NCI-H2196 (cell line): ENCODE results near the gene NFASC.
A peak's percentile ranks its signal among the peaks of the same experiment; 100 is the strongest.

ENCODE experiments used
- DNase-seq: peaks from one replicate; lab custom pipeline; 2025; ENCODE audit not compliant: unreplicated experiment; lab: John Stamatoyannopoulos, UW

The NFASC gene

DNA sequence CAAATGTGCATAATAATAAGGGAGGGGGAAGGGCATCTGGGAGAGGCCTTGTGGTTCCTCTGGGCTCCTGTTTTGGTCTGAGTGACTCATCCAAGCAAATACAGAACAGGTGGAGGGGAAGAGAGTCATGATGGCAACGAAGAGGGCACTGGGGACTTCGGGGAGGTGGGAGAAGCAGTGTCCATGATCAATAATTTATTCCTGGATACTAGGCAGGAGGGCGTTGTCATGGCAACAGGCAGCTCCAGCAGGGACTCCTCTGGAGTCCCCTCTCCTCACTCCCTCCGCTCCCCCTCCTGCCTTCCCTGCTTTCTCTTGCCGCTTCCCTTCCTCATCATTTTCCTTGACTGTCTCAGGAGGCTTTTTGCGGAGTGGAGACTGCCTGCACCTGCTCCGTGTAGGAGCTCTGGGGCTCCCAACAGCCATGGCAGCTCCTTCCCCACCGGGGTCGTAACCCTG is 12.3 kb upstream of the NFASC start:
- peak; percentile 32 for DNase-seq

DNA sequence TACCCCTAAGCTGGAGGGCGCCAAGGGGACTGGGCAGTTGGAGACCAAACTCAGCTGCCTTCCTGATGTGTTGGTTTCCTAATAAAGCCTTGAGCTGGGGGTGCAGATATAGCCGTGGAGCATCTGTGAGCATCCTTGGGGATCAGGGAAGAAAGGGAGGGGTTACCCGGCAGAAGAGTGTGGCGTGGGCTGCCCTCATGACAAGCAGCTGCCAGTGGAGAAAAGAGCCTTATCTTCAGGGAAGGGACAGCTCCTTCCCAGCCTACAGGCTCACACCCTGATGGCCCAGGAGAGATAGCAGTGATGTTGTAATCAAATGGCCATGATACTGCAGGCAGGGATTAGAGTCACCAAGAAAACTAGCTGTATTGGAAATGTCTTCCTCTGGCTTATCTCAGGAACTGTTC is 10.8 kb upstream of the NFASC start:
- DNase-seq, result no peak

DNA sequence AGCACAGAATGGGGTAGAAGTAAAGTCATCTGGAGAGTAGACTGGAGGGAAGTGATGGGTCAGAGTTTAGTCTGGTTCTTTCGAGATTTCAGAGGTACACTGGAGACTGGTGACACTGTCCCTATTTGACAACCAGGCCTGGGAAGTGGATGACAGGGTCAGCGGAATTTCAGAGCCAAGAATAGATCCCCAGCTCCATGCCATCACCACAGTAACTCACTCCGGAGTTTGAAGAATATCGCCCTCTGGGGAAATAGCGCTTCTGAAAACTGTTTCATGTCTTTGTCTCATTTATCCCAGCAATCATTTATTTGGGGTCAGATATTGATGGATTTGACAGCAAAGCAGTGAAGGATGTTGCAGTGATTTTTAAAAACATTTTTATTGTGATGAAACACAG is 7.6 kb upstream of the NFASC start:
- DNase-seq, result no peak

DNA sequence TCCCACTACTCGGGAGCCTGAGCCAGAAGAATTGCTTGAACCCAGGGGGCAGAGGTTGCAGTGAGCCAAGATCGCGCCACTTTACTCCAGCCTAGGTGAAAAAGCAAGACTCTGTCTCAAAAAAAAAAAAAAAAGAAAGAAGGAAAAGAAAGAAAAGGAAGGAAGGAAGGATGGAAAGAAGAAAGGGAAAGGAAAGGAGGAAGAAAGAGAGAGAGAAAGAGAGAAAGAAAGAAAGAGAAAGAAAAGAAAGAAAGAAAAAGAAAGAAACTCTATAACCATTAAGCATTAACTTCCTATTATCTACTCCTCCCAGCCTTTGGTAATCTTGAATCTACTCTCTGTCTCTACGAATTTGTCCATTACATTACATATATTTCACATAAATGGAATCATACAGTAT is 6.9 kb upstream of the NFASC start:
- no peak for DNase-seq

DNA sequence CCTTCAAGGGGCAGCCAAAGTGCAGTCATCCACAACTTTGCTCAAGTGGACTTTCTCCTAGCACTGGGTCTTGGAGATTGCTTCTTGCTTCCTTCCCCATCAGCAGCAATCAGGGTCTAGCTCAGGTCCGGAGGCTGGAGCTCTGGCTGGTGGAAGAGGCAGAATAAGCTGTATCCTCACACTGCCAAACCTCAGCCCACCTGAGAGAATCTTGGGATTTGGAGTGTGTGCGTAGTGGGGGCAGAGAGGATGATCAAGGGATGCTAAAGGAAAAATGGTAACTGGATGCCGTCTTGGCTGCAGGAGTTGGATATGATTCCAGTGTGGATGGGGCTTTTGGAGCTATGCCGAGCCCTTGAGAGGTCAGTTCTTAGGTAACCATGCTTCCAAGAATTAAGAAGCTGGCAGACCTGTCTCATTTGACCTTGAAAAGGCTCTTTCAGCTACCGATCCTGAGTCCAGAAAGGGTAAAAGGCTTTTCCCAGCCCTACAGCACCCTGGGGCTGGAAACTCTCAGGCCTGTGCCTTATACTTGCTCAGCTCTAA is 4.5 kb upstream of the NFASC start:
- no peak for DNase-seq

DNA sequence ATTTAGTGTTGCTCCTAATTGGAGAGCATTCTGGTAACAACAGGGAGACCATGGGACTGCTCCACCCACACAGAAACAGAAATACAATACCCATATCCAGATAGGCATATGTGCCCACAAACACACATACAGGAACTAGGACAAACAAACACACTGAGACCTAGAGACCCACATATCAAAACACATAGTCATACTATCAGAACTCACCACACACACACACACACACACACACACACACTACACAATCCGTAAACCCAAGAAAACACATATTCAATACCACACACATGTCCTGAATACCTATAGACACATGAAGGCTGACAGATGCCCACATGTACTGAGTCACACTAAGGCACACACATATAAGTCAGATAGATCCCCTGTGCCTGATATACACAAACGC is 3.5 kb upstream of the NFASC start:
- DNase-seq, result no peak

DNA sequence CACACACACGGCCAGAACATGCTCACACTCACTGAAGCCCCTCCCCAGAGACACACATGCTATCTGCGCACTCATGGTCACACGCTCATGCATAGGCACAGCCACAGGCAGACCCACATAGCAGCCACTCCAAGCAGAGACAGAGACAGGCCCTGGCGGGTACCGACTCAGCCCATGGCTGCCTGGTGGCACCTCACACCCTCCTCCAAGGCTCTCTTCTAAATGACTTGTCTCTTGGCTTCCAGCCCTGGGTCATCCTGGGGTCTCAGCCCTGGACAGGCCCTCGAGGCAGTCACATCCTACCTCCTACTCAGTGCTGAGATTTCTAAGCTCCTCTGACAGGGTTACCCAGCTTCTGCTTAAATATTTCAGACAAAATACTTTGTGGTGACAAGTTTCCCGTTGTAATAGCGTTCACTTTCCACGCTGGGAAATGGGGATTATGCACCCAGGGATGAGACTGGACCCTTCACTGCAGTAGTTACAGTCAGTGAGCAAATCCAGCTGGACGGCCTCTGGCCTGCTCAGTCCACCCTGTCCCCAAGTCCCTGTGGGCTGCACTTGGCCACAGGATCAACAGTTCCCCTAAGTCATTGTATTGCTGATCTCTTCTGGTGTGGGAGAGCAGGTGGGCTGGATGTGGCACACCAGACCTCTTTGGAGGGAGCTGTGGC is 2.9 kb upstream of the NFASC start:
- no peak for DNase-seq

DNA sequence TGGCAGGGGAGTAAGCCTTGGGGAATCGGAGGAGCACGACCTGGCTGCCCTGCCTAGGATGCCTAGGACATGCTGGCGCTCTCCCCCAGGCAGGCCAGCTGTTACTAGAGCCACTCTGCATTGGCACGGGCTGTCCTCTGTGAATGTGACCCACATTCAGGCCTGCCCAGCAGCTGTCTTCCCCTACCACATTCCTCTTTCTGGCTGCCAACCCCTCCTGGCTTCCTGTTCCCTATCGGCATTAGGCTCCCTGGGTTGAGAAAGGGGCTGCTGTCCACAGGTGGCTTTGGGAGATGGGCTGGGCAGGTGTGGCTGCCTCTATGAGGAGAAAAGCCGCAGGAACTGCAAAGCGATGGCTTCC is 2.3 kb upstream of the NFASC start:
- DNase-seq, result no peak

DNA sequence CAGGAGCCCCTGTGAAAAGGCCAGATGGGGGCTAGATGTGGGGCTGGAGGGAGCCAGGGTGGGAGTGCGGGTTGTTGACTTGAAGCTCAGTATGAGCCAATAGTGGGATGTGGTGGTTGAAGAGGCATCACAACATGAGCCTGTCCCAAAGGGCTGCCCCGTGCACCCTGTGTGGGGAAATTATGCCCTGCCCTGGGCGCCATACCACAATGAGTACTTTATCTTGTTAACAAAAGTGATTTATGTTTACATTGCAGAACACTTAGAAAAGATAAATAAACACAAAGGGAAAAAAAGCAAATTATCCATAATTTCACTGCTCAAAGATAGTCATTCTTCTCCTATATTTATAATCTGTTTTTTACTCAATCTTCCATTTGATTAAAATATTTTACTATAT is 1.6 kb upstream of the NFASC start:
- DNase-seq, result no peak

DNA sequence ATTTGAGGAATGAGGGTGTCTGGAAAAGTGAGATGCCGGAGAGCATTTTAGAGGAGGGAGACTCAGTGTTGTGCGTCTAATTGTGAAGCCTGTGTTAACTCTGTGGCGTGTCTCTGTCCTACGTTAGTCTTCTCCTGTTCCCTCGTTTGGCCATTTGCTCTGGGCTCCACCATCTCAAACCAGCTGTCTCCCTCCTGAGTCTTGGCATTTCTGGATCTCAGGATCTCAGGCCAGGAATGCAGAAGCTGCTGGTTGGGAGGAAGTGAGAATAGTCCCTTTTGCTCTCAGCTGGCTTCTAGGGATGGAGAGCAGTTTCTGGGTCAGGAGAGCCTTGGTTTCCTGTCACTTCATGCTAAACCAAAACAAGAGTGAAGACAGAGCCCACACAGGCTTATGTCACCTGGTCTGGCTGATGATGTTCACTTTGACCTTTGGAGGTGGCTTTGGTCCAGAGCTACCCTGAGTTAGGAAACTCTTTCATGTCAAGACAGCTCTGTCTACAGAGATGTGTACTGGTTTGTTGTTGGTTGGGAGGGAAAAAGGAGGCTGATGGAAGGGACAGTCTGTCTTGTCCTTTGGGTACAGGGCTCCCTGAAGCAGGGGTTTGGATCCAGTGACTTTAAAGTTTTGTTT is 859 bp downstream of the NFASC start:
- DNase-seq, result no peak

DNA sequence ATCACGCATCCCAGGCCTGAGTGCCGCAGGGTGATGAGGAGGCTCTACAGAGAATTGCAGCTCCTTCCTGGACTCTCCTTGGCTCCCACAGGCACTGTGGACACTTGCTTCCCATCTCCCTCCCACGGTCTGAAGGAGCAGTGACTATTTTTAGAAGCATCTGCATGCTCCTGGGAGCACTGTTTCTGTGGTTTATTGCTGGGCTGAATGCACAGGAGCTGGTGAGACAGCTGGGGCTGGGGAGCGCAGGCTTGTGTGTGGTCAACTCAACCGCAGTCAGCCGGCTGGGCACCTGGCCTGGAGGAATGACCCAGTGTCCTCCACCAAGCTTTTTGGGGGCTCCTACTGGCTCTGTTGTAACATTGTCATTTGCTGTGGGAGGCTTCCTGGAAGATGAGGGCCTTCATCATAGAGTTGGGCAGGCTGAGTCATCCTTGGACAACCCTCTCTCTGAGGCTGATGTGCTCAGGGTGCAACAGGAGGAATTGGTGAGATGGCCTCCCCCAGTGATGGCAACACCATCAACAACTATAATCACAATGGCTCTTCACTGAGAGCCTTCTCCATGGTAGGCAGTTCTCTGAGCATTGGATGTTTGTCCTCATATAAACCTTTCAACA is 1.7 kb downstream of the NFASC start:
- no peak for DNase-seq

DNA sequence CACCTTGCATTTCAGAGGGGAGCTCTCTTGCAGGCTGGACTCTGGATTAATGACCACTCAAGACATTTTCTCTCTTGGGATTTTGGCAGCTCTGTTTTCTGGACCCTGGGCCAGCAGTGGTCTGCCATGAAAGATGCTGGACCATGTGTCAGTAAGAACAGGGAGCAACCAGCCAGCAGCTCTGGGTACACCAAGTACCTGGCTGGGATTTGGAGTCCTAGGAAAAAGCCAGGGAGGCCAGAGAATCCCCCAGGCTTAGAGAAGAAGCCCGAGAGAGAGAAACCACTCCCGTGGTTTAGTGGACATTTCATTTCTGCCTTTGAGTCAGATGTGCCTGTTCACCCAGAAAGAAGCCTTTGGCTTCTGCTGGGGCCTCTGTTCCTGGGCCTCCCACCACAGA is 2.5 kb downstream of the NFASC start:
- DNase-seq, result no peak

DNA sequence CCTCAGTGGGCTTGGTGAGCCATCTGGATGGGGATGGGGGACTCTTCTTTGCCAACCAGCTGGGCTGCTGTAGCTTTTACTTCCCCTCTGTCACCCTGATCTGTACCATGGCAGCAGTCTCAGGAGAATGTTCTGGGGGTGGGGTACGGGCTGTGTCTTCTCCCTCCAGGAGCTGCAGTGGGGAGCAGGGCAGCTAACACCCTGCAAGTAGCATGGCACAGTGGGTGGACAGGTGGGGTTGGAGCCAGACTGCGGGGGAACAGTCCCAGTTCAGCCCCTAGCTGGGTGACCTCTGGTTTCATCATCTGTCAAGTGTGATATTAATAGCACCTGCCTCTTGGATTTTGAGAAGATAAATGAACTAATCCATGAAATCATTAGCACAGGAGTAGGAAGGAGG is 3.1 kb downstream of the NFASC start:
- DNase-seq, result no peak

DNA sequence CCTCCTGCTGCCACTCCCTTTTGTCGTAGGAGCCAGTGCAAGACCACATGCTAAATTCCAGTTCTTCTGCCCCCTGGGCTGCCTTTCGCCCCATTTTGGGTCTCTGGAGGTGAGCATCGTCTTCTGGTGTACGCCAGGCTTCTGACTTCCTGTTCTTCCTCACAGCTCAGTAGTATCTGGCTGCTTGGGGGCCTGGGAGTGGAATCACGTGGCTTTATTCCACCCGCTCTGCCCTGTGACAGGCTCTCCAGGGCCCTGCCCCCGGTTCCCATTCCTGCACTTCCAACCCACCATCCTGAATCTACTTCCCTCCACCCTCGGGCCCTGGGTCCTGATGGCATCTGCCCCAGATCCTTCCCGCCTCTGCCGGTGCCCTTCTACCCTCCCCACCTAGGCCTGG is 3.6 kb downstream of the NFASC start:
- no peak for DNase-seq

DNA sequence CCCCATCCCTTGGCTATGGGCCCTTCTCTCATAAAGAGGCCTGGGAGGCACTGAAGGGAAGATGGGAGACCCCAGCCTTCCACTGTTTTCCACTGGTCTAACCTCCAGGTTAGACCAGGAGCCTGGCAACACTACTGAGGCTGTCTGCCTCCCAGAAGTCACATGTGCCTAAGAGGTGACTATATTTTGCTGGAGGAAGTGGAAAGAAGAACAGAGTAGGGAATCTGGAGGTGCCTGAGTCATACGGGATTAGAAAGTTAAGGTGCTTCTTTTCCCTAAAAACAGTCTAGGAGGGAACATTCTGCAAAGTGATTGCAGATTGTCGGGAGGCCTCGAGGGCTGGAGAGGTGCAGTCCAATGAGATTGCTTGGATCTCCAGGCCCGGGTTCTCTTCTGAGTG is 4.6 kb downstream of the NFASC start:
- DNase-seq, result no peak

DNA sequence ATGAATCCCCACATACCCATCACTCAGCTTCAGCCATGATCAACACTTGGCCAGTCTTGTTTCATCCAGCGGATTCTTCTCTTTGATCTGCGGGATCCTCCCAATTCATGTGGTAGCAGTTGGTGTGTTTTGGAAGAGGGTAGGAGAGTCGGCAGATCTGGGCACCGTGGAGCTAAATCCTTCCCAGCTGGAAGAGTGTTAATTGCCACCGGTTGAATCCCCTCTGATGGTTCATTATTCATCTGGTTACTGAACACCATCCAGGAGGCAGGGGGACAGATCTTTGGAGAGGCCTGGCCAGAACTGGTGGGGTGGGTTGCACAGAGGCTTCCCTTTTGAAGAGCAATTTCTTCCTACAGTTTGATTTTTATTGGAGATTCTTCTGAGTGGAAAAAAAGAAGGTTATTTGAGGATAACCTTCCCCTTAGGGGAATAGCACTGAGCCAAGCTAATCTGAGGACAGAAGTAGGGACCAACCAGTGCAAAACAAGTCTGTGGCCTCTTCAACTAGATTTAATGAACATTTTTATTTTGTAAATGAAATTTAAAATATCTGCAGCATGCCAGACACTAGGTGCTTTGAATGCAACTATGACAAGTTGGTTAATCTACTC is 8.1 kb downstream of the NFASC start:
- no peak for DNase-seq

DNA sequence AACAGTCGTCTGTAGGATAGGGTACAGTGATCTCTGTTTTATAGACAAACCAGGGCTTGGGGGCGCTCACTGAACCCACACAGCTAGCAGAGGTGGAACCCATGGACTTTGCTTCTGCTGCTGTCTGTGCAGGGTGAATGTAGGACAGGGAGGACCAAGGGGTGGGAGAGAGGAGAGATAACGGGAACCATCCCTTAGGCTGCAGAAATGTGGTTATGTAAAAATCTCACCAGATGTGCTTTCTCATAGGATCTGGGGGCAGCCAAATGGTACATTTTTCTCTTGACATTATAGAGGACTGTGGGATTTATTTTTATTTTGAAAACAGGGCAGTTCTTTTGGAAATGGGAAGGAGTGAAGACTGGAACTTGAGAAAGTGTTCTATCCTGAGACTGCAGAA is 8.7 kb downstream of the NFASC start:
- DNase-seq, result no peak

DNA sequence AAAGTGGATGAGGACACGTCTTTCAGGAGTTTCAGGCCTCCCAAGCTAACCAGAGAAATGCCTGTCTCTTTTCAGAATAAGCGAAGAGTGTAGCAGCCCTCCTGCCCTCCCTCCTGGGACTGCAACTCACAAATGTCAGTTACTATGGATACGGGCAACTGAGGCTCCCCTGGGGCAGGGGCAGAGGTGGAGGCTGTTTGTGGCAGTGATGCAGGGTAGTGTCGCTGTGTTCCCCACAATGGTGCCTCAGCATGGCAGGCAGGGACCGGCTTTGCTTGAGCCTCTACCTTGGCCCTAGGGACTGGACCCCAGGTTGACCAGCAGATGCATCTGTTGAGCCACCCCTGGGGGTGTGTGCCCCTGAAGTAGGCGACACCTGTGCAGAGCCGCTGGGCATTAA is 10.2 kb downstream of the NFASC start:
- DNase-seq, result no peak

DNA sequence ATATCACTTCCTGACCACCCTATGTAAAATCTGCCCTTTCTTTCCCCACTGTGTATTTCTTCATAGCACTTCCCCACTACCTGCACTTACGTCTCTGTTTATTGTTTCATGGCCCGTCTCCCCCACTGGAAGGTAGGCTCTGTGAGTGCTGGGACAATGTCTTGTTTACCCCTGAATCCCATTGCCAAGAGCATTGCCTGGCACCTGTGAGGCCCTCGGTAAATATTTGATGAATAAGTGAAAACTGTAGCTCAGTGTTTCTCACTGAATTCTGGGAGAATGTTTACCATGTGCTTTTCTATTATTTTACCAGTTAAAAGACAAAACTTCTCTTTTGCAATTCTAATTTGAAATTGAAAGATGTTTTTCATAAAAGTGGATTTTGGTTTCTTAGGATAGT is 11.8 kb downstream of the NFASC start:
- no peak for DNase-seq

DNA sequence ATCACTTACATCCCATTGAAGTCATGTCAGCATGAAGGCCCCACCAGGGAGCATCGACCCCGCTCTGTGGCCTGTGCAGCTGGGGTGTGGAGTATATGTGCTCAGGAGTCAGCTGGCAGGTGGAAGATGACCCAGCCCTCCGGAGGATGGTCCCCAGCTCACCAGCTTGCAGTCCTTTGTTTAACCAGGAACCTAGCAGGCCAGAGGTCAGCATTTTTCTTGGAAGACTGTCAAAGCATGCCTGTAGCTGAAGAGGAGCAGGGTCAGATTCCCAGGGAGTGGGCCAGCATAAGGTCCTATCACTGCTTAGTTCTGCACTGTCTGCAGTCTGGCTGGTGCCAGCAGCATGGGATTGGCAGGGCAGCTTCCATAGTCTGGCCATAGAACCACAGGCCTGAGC is 12.7 kb downstream of the NFASC start:
- DNase-seq, result peak; percentile 34

DNA sequence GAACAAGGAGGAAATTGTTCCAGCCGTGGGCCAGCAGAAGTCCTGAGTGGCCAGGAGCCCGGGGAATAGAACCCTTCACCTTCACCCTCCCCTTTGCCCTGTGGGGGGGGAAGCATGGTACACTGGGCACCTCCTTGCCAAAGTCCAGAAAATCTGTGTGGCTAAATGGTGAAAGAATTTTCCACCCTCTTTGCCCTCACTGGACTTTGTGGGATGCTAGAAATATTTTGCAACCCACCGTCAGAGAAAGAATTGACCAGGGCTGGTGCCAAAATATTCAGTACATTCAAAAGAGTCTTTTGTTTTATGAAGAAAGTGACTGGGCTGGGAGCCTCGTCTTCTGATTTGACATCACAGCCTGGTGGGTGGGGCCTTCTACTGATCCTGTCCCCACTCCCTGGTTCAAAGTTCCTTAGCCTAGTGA is 14.6 kb downstream of the NFASC start:
- no peak for DNase-seq

DNA sequence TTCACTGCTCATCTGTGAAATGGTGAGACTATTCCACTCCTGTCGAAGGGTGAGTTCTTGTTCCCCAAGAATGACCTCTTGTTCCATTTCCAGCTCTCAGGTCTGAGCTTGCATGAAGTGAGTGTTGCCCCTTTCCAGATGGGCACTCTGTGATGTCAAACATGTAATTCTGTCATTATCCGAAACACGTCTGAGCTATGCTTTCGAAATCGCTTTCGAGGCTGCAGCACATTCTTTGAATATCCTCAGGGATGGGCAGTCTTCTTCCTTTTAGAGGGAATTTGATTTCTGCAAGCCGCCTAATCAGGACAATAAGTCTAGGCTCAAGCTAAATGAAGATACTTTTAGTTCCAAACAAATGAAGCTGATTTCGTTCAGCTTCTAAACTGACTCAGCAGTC is 15.1 kb downstream of the NFASC start:
- no peak for DNase-seq
